Measurements from ENCODE around the gene PRDM16.

The PRDM16 gene

GRCh38 chr1:3312898-3313575, 244.0 kb downstream of the PRDM16 start:
- Mint-ChIP-seq H3K9me3 (peaks cover 4 to 8% of the 10 kb centered on the region in 2 donors), H3K36me3 (ENCODE audit: insufficient read depth) (no peaks in the 10 kb centered on the region), H3K4me1 (ENCODE audit: low read depth in 2 of 2) (peaks cover 8 to 10% of the 10 kb centered on the region in 2 donors), H3K27me3 (peaks cover 23 to 44% of the 10 kb centered on the region in 2 donors), H3K27ac (no peak overlapping the region), H3K4me3 (no peak overlapping the region)
- ATAC-seq (replicated peaks) (no peak), DNase-seq (no peak)

GRCh38 chr1:3313576-3313950, 244.6 kb downstream of the PRDM16 start:
- Mint-ChIP-seq H3K4me1 (ENCODE audit: low read depth in 2 of 2) (peaks cover 8 to 15% of the 10 kb centered on the region in 2 donors), H3K36me3 (ENCODE audit: insufficient read depth) (no peaks in the 10 kb centered on the region), H3K27ac (no peak overlapping the region), H3K27me3 (peaks cover 23 to 42% of the 10 kb centered on the region in 2 donors), H3K9me3 (peaks cover 4 to 8% of the 10 kb centered on the region in 2 donors), H3K4me3 (no peak overlapping the region)
- no peak for ATAC-seq (replicated peaks)
- DNase-seq = no peak

GRCh38 chr1:3314491-3315381, 245.7 kb downstream of the PRDM16 start:
- no peak for DNase-seq
- no peak for ATAC-seq (replicated peaks)
- peak overlapping the region; percentile 20 to 95 for H3K27ac Mint-ChIP-seq
- H3K9me3 Mint-ChIP-seq = peaks cover 4 to 8% of the 10 kb centered on the region in 2 donors
- no peaks in the 10 kb centered on the region for H3K36me3 Mint-ChIP-seq (ENCODE audit: insufficient read depth)
- H3K4me1 Mint-ChIP-seq (ENCODE audit: low read depth in 2 of 2) = peaks cover 8 to 15% of the 10 kb centered on the region in 2 donors
- peaks cover 18 to 30% of the 10 kb centered on the region in 2 donors for H3K27me3 Mint-ChIP-seq
- no peak overlapping the region for H3K4me3 Mint-ChIP-seq

- H3K4me1 Mint-ChIP-seq (ENCODE audit: low read depth in 2 of 2) = peaks cover 8 to 17% of the 10 kb centered on the region in 2 donors
- ATAC-seq (replicated peaks) (no peak), DNase-seq (no peak)
- H3K36me3 Mint-ChIP-seq (ENCODE audit: insufficient read depth) = no peaks in the 10 kb centered on the region
- peaks cover 9 to 21% of the 10 kb centered on the region in 2 donors for H3K27me3 Mint-ChIP-seq
- no peak overlapping the region for H3K4me3 Mint-ChIP-seq
- peak overlapping the region; percentile 20 to 95 for H3K27ac Mint-ChIP-seq
- H3K9me3 Mint-ChIP-seq = peaks cover 4 to 8% of the 10 kb centered on the region in 2 donors
Observed at GRCh38 chr1:3315399-3316339, 246.7 kb downstream of the PRDM16 start.

GRCh38 chr1:3316340-3316943, 247.4 kb downstream of the PRDM16 start:
- peak; percentile 83 for ATAC-seq (replicated peaks)
- Mint-ChIP-seq H3K4me1 (ENCODE audit: low read depth in 2 of 2) (peaks cover 8 to 16% of the 10 kb centered on the region in 2 donors), H3K9me3 (peaks cover 4 to 8% of the 10 kb centered on the region in 2 donors), H3K36me3 (ENCODE audit: insufficient read depth) (no peaks in the 10 kb centered on the region), H3K27ac (peak overlapping the region; percentile 92 to 95), H3K4me3 (no peak overlapping the region), H3K27me3 (peaks cover 5 to 13% of the 10 kb centered on the region in 2 donors)
- peak in 1 of 3 experiments; percentile 7 for DNase-seq

- peaks cover 8 to 16% of the 10 kb centered on the region in 2 donors for H3K4me1 Mint-ChIP-seq (ENCODE audit: low read depth in 2 of 2)
- ATAC-seq (replicated peaks) = no peak
- no peak overlapping the region for H3K4me3 Mint-ChIP-seq
- H3K27ac Mint-ChIP-seq = no peak overlapping the region
- no peaks in the 10 kb centered on the region for H3K36me3 Mint-ChIP-seq (ENCODE audit: insufficient read depth)
- no peak for DNase-seq
- peaks cover 4 to 8% of the 10 kb centered on the region in 2 donors for H3K9me3 Mint-ChIP-seq
- H3K27me3 Mint-ChIP-seq = peaks cover 5 to 9% of the 10 kb centered on the region in 2 donors
Observed at GRCh38 chr1:3317456-3317855, 248.5 kb downstream of the PRDM16 start.

GRCh38 chr1:3318329-3318728, 249.3 kb downstream of the PRDM16 start:
- no peak overlapping the region for H3K4me3 Mint-ChIP-seq
- H3K27me3 Mint-ChIP-seq = no peaks in the 10 kb centered on the region
- H3K36me3 Mint-ChIP-seq (ENCODE audit: insufficient read depth) = no peaks in the 10 kb centered on the region
- H3K9me3 Mint-ChIP-seq = peaks cover 4 to 8% of the 10 kb centered on the region in 2 donors
- H3K27ac Mint-ChIP-seq = peak overlapping the region in 1 of 2 donors; percentile 54
- peaks cover 8 to 16% of the 10 kb centered on the region in 2 donors for H3K4me1 Mint-ChIP-seq (ENCODE audit: low read depth in 2 of 2)
- DNase-seq (no peak), ATAC-seq (replicated peaks) (no peak)

GRCh38 chr1:3319874-3320245, 250.9 kb downstream of the PRDM16 start:
- H3K27ac Mint-ChIP-seq = peak overlapping the region in 1 of 2 donors; percentile 28
- ATAC-seq (replicated peaks) = peak; percentile 23
- DNase-seq = no peak
- peaks cover 5 to 12% of the 10 kb centered on the region in 2 donors for H3K27me3 Mint-ChIP-seq
- no peak overlapping the region for H3K4me3 Mint-ChIP-seq
- H3K9me3 Mint-ChIP-seq = peaks cover 4 to 8% of the 10 kb centered on the region in 2 donors
- peaks cover 5 to 16% of the 10 kb centered on the region in 2 donors for H3K4me1 Mint-ChIP-seq (ENCODE audit: low read depth in 2 of 2)
- no peaks in the 10 kb centered on the region for H3K36me3 Mint-ChIP-seq (ENCODE audit: insufficient read depth)

GRCh38 chr1:3320246-3321152, 251.5 kb downstream of the PRDM16 start:
- no peak overlapping the region for H3K4me3 Mint-ChIP-seq

GRCh38 chr1:3321559-3322449, 252.8 kb downstream of the PRDM16 start:
- Mint-ChIP-seq H3K36me3 (ENCODE audit: insufficient read depth) (no peaks in the 10 kb centered on the region), H3K4me3 (no peak overlapping the region), H3K27me3 (peaks cover 5 to 27% of the 10 kb centered on the region in 2 donors), H3K27ac (no peak overlapping the region), H3K4me1 (ENCODE audit: low read depth in 2 of 2) (peaks cover under 1 to 11% of the 10 kb centered on the region in 2 donors), H3K9me3 (peaks cover 0 to 2% of the 10 kb centered on the region in 2 donors)
- no peak for DNase-seq
- ATAC-seq (replicated peaks) = no peak

More at GRCh38 chr1:3320246-3321152, 251.5 kb downstream of the PRDM16 start:
- Mint-ChIP-seq H3K4me1 (ENCODE audit: low read depth in 2 of 2) (peaks cover 5 to 16% of the 10 kb centered on the region in 2 donors), H3K36me3 (ENCODE audit: insufficient read depth) (no peaks in the 10 kb centered on the region), H3K9me3 (peaks cover 4 to 8% of the 10 kb centered on the region in 2 donors), H3K27me3 (peaks cover 5 to 16% of the 10 kb centered on the region in 2 donors), H3K27ac (peak overlapping the region in 1 of 2 donors; percentile 28)
- ATAC-seq (replicated peaks) (no peak), DNase-seq (no peak)

- no peak overlapping the region for H3K4me3 Mint-ChIP-seq
- ATAC-seq (replicated peaks) = no peak
Observed at GRCh38 chr1:3322450-3323020, 253.5 kb downstream of the PRDM16 start.

More at GRCh38 chr1:3322450-3323020, 253.5 kb downstream of the PRDM16 start:
- H3K9me3 Mint-ChIP-seq = no peaks in the 10 kb centered on the region
- H3K4me1 Mint-ChIP-seq (ENCODE audit: low read depth in 2 of 2) = peaks cover 0 to 8% of the 10 kb centered on the region in 2 donors
- no peaks in the 10 kb centered on the region for H3K36me3 Mint-ChIP-seq (ENCODE audit: insufficient read depth)
- H3K27me3 Mint-ChIP-seq = peaks cover 5 to 30% of the 10 kb centered on the region in 2 donors
- no peak for DNase-seq
- no peak overlapping the region for H3K27ac Mint-ChIP-seq
